Epithelial cell of proximal tubule (primary cell): ENCODE data around the gene GATA1. TPM values are rescaled to one million over a fixed set of nuclear protein-coding genes. Genes with fewer than 3 reads are reported as not detected.
"Not testable (repeated sequence)": the region's sequence is repeated elsewhere in the genome, so short reads cannot be mapped to it uniquely, and the experiment has no call there.

ENCODE experiments used
- DNase-seq: peaks from one replicate; pipeline ENCODE4 v3.0.0-alpha.2; 2011; ENCODE audit warnings: low read depth
- H3K4me3 ChIP-seq: 2 replicates; pipeline ENCODE4 v1.5.1; 2011; ENCODE audit warnings: low read depth, mild to moderate bottlenecking, low read length
- total RNA-seq: library from RNA; depleted of rRNA; stranded (reverse); fragments of >200 nt; gene quantifications from 2 replicates; pipeline ENCODE4 v1.2.3, GENCODE V29; 2015
- TF ChIP-seq, protein P1 (sequence below): conservative IDR thresholded peaks from 2 replicates; pipeline ENCODE4 v1.5.1; 2012; ENCODE audit warnings: low read depth, mild to moderate bottlenecking, low read length

GATA1 gene
- total RNA-seq, 1 donor from 2014 or later, result not detected

DNA sequence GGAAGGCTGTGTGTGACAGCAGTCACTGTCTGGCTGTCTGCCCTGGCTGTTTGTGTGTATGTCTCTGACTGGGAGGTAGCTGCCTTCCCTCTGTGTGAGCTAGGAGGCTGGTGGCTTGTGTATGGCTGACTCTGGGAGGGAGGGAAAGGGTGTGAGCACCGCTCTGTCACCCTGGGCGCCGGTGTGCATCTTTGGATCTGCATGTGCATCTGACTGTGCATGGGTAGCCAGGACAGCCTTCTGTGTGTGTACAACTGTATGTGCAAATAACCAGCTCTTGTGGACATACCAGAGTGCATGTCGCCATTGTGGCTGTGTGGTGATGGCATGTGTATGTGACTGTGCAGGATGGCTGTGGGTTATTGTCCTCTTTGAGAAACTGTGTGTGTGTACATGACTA lies 32.5 kb downstream of the GATA1 start:
- no peak for DNase-seq
- TF ChIP-seq, protein P1, sequence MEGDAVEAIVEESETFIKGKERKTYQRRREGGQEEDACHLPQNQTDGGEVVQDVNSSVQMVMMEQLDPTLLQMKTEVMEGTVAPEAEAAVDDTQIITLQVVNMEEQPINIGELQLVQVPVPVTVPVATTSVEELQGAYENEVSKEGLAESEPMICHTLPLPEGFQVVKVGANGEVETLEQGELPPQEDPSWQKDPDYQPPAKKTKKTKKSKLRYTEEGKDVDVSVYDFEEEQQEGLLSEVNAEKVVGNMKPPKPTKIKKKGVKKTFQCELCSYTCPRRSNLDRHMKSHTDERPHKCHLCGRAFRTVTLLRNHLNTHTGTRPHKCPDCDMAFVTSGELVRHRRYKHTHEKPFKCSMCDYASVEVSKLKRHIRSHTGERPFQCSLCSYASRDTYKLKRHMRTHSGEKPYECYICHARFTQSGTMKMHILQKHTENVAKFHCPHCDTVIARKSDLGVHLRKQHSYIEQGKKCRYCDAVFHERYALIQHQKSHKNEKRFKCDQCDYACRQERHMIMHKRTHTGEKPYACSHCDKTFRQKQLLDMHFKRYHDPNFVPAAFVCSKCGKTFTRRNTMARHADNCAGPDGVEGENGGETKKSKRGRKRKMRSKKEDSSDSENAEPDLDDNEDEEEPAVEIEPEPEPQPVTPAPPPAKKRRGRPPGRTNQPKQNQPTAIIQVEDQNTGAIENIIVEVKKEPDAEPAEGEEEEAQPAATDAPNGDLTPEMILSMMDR, result no peak
- no peak overlapping the region for H3K4me3 ChIP-seq

DNA sequence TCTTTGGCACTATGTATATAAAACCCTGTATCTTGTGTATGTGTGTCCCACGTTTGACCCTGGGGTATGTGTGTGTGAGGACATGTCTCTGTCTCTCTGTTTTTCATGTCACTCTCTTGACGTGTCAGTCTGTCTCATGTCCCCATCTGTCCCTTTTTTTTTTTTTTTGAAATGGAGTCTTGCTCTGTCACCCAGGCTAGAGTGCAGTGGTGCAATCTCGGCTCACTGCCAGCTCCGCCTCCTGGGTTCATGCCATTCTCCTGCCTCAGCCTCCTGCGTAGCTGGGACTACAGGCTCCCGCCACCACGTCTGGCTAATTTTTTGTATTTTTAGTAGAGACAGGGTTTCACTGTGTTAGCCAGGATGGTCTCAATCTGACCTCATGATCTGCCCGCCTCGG lies 33.0 kb downstream of the GATA1 start:
- not testable (repeated sequence) for H3K4me3 ChIP-seq, DNase-seq

DNA sequence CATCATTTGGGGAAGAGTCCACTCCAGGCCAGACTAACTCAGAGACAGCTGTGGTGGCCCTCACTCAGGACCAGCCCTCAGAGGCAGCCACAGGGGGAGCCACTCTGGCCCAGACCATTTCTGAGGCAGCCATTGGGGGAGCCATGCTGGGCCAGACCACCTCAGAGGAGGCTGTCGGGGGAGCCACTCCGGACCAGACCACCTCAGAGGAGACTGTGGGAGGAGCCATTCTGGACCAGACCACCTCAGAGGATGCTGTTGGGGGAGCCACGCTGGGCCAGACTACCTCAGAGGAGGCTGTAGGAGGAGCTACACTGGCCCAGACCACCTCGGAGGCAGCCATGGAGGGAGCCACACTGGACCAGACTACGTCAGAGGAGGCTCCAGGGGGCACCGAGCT lies 36.7 kb downstream of the GATA1 start:
- DNase-seq, result no peak
- TF ChIP-seq, protein P1, result no peak
- no peak overlapping the region for H3K4me3 ChIP-seq

DNA sequence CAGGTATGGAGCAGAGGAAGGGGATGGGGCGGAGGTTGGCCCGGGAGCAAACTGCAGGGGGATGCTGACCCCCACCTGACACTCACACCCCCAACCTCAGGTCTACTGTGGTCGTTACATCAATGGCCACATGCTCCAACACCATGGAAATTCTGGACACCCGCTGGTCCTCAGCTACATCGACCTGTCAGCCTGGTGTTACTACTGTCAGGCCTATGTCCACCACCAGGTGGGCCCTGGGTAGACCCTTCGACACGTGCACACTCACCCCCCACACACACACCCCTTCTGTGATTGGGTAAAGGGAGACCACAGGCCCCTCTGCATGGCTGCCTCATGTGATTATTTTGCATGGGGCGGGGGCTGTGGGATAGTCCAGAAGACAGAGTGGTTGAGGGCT lies 37.7 kb downstream of the GATA1 start:
- no peak overlapping the region for H3K4me3 ChIP-seq
- no peak for DNase-seq
- TF ChIP-seq, protein P1, result no peak

DNA sequence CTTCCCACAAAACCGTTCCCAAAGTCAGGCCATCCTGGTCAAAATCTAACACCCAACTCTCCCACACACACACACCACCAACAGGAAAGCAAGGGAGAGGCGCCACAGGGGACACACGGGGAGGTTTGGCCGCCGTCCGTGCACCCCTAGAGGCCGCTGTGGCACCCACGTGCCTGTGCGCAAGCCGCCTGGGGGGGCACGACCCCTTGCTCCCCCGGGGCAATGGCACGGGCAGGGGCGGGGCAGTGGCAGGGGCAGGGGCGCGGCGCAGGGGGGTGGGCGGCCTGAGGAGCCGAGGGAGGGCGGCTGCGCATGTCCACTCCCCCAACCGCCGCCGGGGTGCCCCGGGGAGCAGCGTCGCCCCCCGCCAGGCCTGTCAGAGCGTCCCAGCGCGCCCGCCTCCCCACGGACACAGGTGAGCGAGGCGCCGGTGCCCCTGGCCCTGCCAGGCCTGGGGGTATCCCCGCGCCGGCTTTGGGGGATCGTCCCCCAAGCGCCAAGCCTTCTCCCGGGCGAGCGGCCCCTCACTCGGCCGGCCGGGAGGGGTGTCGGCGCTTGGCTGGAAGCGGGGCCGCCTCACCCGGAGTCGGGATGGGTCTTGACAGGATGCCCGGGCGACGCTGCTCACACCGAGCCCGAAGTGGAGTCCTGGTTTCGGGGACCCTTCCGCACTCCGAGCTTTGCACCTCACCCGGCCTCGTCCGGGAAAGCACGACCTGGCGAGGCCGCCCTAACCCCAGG lies 39.9 kb downstream of the GATA1 start, which contains the start of gene ERAS:
TSS of gene ERAS (plus strand) at position 379 of the 741 bp plus-strand sequence. CDS start 2,611 bp downstream, outside the sequence.
- no peak for DNase-seq
- H3K4me3 ChIP-seq, result no peak within 1 kb of the TSS
- TF ChIP-seq, protein P1, result no peak

DNA sequence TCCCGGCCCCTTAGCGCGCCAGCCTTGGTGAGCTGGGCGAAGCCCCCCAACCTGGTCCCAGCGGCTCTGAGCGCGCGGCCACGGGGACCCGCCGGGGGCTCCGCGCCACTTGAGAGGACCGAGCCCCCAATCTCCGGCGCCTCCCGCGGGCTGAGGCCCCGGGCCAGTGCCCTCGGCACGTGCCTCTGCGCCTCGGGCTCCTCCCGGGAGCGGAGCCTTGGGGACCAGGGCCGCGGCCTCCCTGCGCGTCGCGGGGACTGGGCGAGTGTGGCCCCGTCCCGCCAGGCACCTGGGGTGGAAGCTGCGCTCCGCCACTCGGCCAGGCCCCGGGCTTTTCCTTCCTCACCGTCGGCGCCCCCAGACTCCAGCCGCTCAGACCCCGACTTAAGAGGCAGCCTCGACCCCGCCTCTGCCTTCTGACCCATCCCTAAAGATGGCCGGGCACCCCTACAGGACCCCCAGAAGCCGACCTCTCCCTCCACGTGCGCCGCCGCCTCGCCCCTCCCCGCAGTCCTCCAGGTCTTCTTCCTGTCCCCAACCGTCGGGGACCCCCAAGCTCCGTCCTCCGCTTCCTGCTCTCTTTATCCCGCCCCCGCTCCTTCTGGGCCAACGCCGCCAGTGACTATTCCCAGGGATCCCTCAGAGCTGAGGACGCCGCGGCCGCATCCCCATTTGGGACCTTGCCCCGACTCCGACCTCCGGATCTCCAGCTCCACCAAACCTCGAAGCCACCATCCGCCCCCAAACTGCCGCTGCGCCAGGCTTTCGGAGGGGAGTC lies 40.7 kb downstream of the GATA1 start:
- TF ChIP-seq, protein P1, result no peak

DNA sequence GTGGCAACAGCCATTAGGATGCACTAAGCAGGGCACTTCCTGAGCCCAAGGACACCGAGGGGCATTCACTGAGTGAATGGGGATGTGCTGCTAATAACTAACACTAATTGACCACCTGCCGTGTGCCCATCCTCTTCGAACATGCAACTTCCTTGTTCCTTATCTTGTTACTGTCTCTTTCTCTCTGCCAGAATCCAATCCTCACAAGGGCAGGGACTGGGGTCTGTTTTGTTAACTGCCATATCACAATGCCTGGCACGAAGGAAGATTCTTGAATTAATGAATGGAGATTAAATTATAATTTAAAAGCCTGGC lies 41.2 kb downstream of the GATA1 start:
- H3K4me3 ChIP-seq, result no peak overlapping the region
- DNase-seq, result no peak
- TF ChIP-seq, protein P1, result no peak

More for the DNA sequence above, 40.7 kb downstream of the GATA1 start:
- DNase-seq, result no peak
- no peak overlapping the region for H3K4me3 ChIP-seq
